Spleen (tissue), 11 donors: Measurements from ENCODE around the gene DUS2. TPM values are rescaled to one million over a fixed set of nuclear protein-coding genes. Genes with fewer than 3 reads are reported as not detected.

Experiments used
- DNase-seq: peaks from one replicate; pipeline ENCODE4 v3.0.0-alpha.2; 2020
- H3K27ac ChIP-seq, 8 donors: fragments of 200-600 bp; sonication (generic) in 7 of 8; 1 replicate in 4 of 8; 2 replicates in 4 of 8; pipeline versions ENCODE4 v1.5.0 to v1.8.0; 2016 to 2021; ENCODE audit warnings: inconsistent platforms in 4 of 8, mild to moderate bottlenecking in 4 of 8, moderate library complexity in 1 of 8
- H3K27me3 ChIP-seq, 7 donors: fragments of 200-600 bp; sonication (generic) in 6 of 7; replicated peaks in 1 of 7; 1 replicate in 4 of 7; 2 replicates in 3 of 7; pipeline versions ENCODE4 v1.5.0 to v1.8.0; 2016 to 2021; ENCODE audit warnings: inconsistent platforms in 3 of 7, mild to moderate bottlenecking in 1 of 7
- H3K36me3 ChIP-seq, 6 donors: fragments of 200-600 bp; sonication (generic) in 5 of 6; 1 replicate in 4 of 6; 2 replicates in 2 of 6; pipeline versions ENCODE4 v1.5.0 to v1.8.0; 2016 to 2021; ENCODE audit warnings: inconsistent platforms in 2 of 6
- H3K4me1 ChIP-seq, 6 donors: fragments of 200-600 bp; sonication (generic) in 5 of 6; 1 replicate in 3 of 6; 2 replicates in 3 of 6; pipeline versions ENCODE4 v1.5.0 to v1.8.0; 2016 to 2021; ENCODE audit warnings: inconsistent platforms in 3 of 6
- H3K4me3 ChIP-seq, 8 donors: fragments of 200-600 bp; sonication (generic) in 7 of 8; 1 replicate in 4 of 8; 2 replicates in 4 of 8; pipeline versions ENCODE4 v1.5.0 to v1.8.0; 2016 to 2021; ENCODE audit warnings: inconsistent platforms in 4 of 8, mild to moderate bottlenecking in 4 of 8, moderate library complexity in 2 of 8
- H3K9me3 ChIP-seq, 8 donors: fragments of 200-600 bp; sonication (generic) in 7 of 8; 1 replicate in 4 of 8; 2 replicates in 4 of 8; pipeline versions ENCODE4 v1.5.0 to v1.8.0; 2016 to 2021; ENCODE audit warnings: inconsistent platforms in 4 of 8
- POLR2A ChIP-seq, 3 donors: fragments of 450-650 bp; IDR thresholded peaks; one replicate each; pipeline ENCODE4 v1.5.1; 2017; ENCODE audit warnings: antibody characterized with exemption in 3 of 3, mild to moderate bottlenecking in 1 of 3
- POLR2AphosphoS5 ChIP-seq, 3 donors: sonication (generic); formaldehyde crosslinking; IDR thresholded peaks; one replicate each; pipeline ENCODE4 v1.5.1; 2017; ENCODE audit warnings: antibody characterized with exemption in 3 of 3
- WGBS, 5 donors: extraction: QIAGEN DNeasy Blood & Tissue Kit in 3 of 5; methylation state at CpG; one replicate each; pipeline versions ENCODE4 v1.1.5 to v1.1.7; 2013 to 2018; 5-methylcytosine and 5-hydroxymethylcytosine counted together
- intact Hi-C: fragments of 100-400 bp; cut with DNase I; formaldehyde crosslinking; loops from one replicate; pipeline ENCODE4 v1.15.0; 2023; ENCODE audit warnings: low total_unique reads
- polyA plus RNA-seq, 3 donors: library from polyadenylated mRNA; stranded (reverse); fragments of 200-250 nt; gene quantifications; one replicate each; pipeline ENCODE4 v1.2.1, GENCODE V29; 2013
- total RNA-seq, 7 donors: library from RNA; depleted of rRNA in 3 of 7; stranded (reverse); fragments of >200 nt in 3 of 7; fragmentation: NEBNext Ultra II Directional in 4 of 7; extraction: Animal tissue kit (Norgen Biotek cat#: 25700) in 4 of 7; gene quantifications; one replicate each; pipeline versions ENCODE4 v1.1.0 to v1.2.1, GENCODE V29; 2016 to 2021
- TF ChIP-seq, protein P1 (sequence below), 11 experiments: fragments of 200-600 bp in 7 of 11; fragments of 450-650 bp in 4 of 11; sonication (generic) in 4 of 11; IDR thresholded peaks in 8 of 11; conservative IDR thresholded peaks in 3 of 11; 1 replicate in 7 of 11; 2 replicates in 4 of 11; pipeline versions ENCODE4 v1.4.0 to v1.8.0; 2016 to 2021; ENCODE audit warnings: antibody characterized with exemption in 11 of 11, inconsistent platforms in 4 of 11, mild to moderate bottlenecking in 1 of 11
- donor health status: healthy with polysubstance abuse.
- donor health status: DM: no; HTN: no; CAD: no; lungs with moderate emphysema.
- donor health status: DM: no; HTN: no; CAD: no.
- donor health status: Bipolar disorder and iron deficiency.
- donor health status: healthy.
- donor health status: DM: no; HTN: no; CAD: no.
- donor health status: DM: yes; HTN: yes; CAD: no.

The DUS2 gene
- total and polyA plus RNA-seq, 10 donors, result 17.4 to 31.7 (median 27.1) TPM

DNA sequence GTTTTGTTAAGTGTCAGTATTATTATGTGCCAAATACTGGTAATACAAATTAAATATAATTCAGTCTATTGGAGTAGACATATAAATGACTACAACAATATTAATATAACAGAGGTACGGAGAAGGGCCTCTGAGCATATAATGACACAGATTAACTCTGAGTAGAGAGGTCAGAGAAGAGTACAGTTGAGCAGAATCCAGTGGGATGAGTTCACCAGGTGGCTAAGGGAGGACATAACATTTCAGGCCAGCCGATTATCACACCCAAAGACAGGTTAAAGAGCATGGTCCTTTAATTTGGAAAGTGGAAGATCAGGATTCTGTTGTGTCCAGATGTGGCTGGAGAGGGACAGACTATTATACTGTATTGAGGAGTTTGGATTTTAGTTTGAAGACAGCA lies 73.4 kb downstream of the DUS2 start:
- intact Hi-C loops, result loop anchor here (10.0 kb wide), 1 partner anchor 128 kb away; no protein-coding TSS in a partner anchor
- WGBS, 5 donors, result 92 to 98% (median 94%) methylated on average over 2 of the region's 2 CpGs

DNA sequence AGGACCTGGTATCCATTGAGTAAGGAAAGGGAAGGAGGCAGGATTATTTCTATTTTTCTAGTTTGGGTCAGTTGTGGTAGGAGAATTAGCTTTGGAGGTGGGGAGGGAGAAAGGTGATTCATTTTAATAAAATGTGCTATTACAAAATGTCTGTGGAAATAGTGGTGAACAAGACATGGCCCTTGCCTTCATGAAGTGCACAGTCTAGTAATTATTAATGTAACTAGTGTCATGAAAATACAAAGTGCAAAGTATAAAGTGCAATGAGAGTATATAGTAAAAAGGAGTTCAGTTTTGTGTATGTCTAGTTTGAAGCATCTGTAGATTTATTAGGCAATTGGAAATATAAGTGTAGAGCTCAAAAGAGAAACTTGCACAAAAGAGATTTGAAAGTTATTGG lies 74.0 kb downstream of the DUS2 start:
- DNase-seq, result no peak
- H3K9me3 ChIP-seq, result no peaks in the 10 kb centered on the region
- no peak overlapping the region for H3K27ac ChIP-seq
- no peaks in the 10 kb centered on the region for H3K27me3 ChIP-seq
- peaks cover 14 to 100% (median 68%) of the 10 kb centered on the region in 6 donors for H3K4me1 ChIP-seq
- intact Hi-C loops, result loop anchor here (10.0 kb wide), 1 partner anchor 128 kb away; no protein-coding TSS in a partner anchor
- TF ChIP-seq POLR2AphosphoS5 (IDR thresholded peaks at IDR 0.05) (no peak), POLR2A (IDR thresholded peaks at IDR 0.05) (no peak)
- TF ChIP-seq, protein P1, sequence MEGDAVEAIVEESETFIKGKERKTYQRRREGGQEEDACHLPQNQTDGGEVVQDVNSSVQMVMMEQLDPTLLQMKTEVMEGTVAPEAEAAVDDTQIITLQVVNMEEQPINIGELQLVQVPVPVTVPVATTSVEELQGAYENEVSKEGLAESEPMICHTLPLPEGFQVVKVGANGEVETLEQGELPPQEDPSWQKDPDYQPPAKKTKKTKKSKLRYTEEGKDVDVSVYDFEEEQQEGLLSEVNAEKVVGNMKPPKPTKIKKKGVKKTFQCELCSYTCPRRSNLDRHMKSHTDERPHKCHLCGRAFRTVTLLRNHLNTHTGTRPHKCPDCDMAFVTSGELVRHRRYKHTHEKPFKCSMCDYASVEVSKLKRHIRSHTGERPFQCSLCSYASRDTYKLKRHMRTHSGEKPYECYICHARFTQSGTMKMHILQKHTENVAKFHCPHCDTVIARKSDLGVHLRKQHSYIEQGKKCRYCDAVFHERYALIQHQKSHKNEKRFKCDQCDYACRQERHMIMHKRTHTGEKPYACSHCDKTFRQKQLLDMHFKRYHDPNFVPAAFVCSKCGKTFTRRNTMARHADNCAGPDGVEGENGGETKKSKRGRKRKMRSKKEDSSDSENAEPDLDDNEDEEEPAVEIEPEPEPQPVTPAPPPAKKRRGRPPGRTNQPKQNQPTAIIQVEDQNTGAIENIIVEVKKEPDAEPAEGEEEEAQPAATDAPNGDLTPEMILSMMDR (IDR thresholded peaks at IDR 0.05 in 8 of 11, conservative IDR thresholded peaks at IDR 0.05 in 3 of 11), result no peak
- peaks cover 0 to 12% (median 0%) of the 10 kb centered on the region in 6 donors for H3K36me3 ChIP-seq
- no peak overlapping the region for H3K4me3 ChIP-seq

More for the DNA sequence above, 73.4 kb downstream of the DUS2 start:
- DNase-seq, result no peak
- no peaks in the 10 kb centered on the region for H3K9me3 ChIP-seq
- H3K4me3 ChIP-seq, result no peak overlapping the region
- H3K27ac ChIP-seq, result no peak overlapping the region
- TF ChIP-seq, protein P1 (IDR thresholded peaks at IDR 0.05 in 8 of 11, conservative IDR thresholded peaks at IDR 0.05 in 3 of 11), result no peak
- no peak for TF ChIP-seq POLR2A (IDR thresholded peaks at IDR 0.05)
- no peak for TF ChIP-seq POLR2AphosphoS5 (IDR thresholded peaks at IDR 0.05)
- peaks cover 20 to 100% (median 71%) of the 10 kb centered on the region in 6 donors for H3K4me1 ChIP-seq
- peaks cover 0 to 12% (median 0%) of the 10 kb centered on the region in 6 donors for H3K36me3 ChIP-seq
- H3K27me3 ChIP-seq, result no peaks in the 10 kb centered on the region

DNA sequence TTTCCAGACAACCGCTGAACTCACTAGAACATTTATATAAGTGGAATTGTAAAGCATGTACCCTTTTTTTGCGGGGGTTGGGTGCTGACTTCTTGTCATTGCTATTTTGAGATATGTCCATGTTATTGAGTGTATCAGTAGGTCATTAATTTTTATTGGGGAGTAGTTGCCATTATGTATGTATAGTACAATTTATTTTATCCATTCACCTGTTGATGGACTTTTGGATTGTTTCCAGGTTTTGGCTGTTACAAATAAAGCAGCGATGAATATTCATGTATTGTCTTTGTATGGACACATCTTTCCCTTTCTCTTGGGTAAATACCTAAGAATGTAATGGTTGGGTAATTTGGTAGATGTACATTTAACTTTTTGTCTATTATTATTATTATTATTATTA lies 74.8 kb downstream of the DUS2 start:
- Histone ChIP-seq H3K27ac (no peak overlapping the region), H3K9me3 (no peaks in the 10 kb centered on the region), H3K4me1 (peaks cover 16 to 100% (median 64%) of the 10 kb centered on the region in 6 donors), H3K4me3 (no peak overlapping the region), H3K36me3 (peaks cover 0 to 12% (median 0%) of the 10 kb centered on the region in 6 donors), H3K27me3 (no peaks in the 10 kb centered on the region)
- TF ChIP-seq, protein P1 (IDR thresholded peaks at IDR 0.05 in 8 of 11, conservative IDR thresholded peaks at IDR 0.05 in 3 of 11), result no peak
- no peak for TF ChIP-seq POLR2A (IDR thresholded peaks at IDR 0.05)
- TF ChIP-seq POLR2AphosphoS5 (IDR thresholded peaks at IDR 0.05), result no peak
- 93 to 100% (median 95%) methylated on average over 3 of the region's 3 CpGs for WGBS, 5 donors
- DNase-seq, result no peak
- intact Hi-C loops, result loop anchor here (10.0 kb wide), 1 partner anchor 127 kb away; no protein-coding TSS in a partner anchor

DNA sequence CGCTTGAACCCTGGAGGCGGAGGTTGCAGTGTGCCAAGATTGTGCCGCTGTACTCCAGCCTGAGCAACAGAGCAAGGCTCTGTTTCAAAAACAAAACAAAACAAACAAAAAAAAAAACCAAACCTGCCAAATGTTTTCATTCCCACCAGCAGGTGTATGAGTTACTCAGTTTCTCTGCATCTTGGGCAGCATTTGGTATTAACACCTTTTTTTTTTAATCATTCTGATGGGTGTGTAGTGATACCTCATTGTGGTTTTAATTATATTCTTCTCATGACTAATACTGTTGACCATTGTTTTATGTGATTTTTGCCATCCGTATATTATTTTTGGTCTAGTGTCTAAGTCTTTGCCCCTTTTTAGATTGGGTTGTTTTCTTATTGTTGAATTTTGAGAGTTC lies 77.4 kb downstream of the DUS2 start:
- Histone ChIP-seq H3K36me3 (peaks cover 0 to 12% (median 0%) of the 10 kb centered on the region in 6 donors), H3K4me1 (peaks cover 4 to 100% (median 50%) of the 10 kb centered on the region in 6 donors), H3K27me3 (no peaks in the 10 kb centered on the region), H3K9me3 (peaks cover 0 to 9% (median 0%) of the 10 kb centered on the region in 8 donors), H3K27ac (no peak overlapping the region), H3K4me3 (no peak overlapping the region)
- TF ChIP-seq, protein P1 (IDR thresholded peaks at IDR 0.05 in 8 of 11, conservative IDR thresholded peaks at IDR 0.05 in 3 of 11), result no peak
- no peak for TF ChIP-seq POLR2AphosphoS5 (IDR thresholded peaks at IDR 0.05)
- TF ChIP-seq POLR2A (IDR thresholded peaks at IDR 0.05), result no peak
- WGBS, 5 donors, result 85 to 94% (median 92%) methylated on average over 4 of the region's 4 CpGs
- intact Hi-C loops, result no loop called here
- DNase-seq, result no peak
